ENCODE data around the gene PACSIN1.

The PACSIN1 gene

GRCh38 chr6:34523441-34524206 is 57.7 kb downstream of the PACSIN1 start:
- TF ChIP-seq BHLHE40 (IDR thresholded peaks at IDR 0.05; ENCODE audit: borderline replicate concordance) = no peak
- TF ChIP-seq FOXA1 (IDR thresholded peaks at IDR 0.05) = no peak
- POLR2A ChIA-PET = no interaction called here
- DNase-seq (ENCODE audit: extremely low spot score) = no peak
- CTCF ChIA-PET = no interaction called here

- ChIA-PET POLR2A (no interaction called here), CTCF (no interaction called here)
- TF ChIP-seq FOXM1 (IDR thresholded peaks at IDR 0.05; ENCODE audit: borderline replicate concordance) (no peak), LEF1 (IDR thresholded peaks at IDR 0.05; ENCODE audit: borderline replicate concordance) (no peak), FOXK2 (IDR thresholded peaks at IDR 0.05) (no peak), FOXA1 (IDR thresholded peaks at IDR 0.05) (no peak), NFRKB (IDR thresholded peaks at IDR 0.05) (no peak), ELF4 (IDR thresholded peaks at IDR 0.05) (no peak), SP1 (IDR thresholded peaks at IDR 0.05) (no peak), ARNT (IDR thresholded peaks at IDR 0.05) (no peak), ZNF384 (IDR thresholded peaks at IDR 0.05) (no peak), CTBP1 (IDR thresholded peaks at IDR 0.05; ENCODE audit: borderline replicate concordance) (no peak), SUZ12 (IDR thresholded peaks at IDR 0.05) (no peak)
- TF ChIP-seq, protein P1, sequence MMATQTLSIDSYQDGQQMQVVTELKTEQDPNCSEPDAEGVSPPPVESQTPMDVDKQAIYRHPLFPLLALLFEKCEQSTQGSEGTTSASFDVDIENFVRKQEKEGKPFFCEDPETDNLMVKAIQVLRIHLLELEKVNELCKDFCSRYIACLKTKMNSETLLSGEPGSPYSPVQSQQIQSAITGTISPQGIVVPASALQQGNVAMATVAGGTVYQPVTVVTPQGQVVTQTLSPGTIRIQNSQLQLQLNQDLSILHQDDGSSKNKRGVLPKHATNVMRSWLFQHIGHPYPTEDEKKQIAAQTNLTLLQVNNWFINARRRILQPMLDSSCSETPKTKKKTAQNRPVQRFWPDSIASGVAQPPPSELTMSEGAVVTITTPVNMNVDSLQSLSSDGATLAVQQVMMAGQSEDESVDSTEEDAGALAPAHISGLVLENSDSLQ (IDR thresholded peaks at IDR 0.05) = no peak
- DNase-seq (ENCODE audit: extremely low spot score) = no peak
Observed at GRCh38 chr6:34524499-34524898, 58.6 kb downstream of the PACSIN1 start.

DNA sequence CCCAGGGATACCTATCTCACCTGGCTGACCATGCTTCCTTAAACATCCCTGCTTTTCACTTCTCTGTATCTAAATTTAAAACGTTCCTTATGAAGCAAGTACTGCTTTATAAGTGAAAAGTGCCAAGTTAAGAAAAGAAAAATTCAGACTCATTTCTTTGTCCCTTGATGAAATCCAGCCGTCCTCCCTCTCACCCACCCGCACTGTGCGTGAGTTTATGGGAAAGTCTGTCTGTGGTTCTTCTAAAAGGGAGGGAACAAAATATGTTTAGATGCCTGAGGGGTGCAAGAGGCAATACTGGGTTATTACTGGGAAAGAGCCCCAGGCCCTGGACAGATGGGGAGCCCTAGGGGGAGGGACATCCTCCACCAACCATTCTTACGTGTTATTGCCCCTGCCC is 59.1 kb downstream of the PACSIN1 start:
- TF ChIP-seq, protein P1 (IDR thresholded peaks at IDR 0.05) = no peak
- TF ChIP-seq FOXA1 (IDR thresholded peaks at IDR 0.05) = no peak
- TF ChIP-seq ARNT (IDR thresholded peaks at IDR 0.05) = no peak
- no peak for TF ChIP-seq CTBP1 (IDR thresholded peaks at IDR 0.05; ENCODE audit: borderline replicate concordance)
- no peak for TF ChIP-seq NFRKB (IDR thresholded peaks at IDR 0.05)
- no peak for TF ChIP-seq FOXM1 (IDR thresholded peaks at IDR 0.05; ENCODE audit: borderline replicate concordance)
- TF ChIP-seq L3MBTL2 (conservative IDR thresholded peaks at IDR 0.05) = no peak
- no peak for TF ChIP-seq TARDBP (IDR thresholded peaks at IDR 0.05)
- no peak for TF ChIP-seq SP1 (IDR thresholded peaks at IDR 0.05)
- TF ChIP-seq HDGF (IDR thresholded peaks at IDR 0.05; ENCODE audit: borderline replicate concordance) = no peak
- no peak for TF ChIP-seq ELF4 (IDR thresholded peaks at IDR 0.05)
- TF ChIP-seq ZNF384 (IDR thresholded peaks at IDR 0.05) = no peak
- TF ChIP-seq LEF1 (IDR thresholded peaks at IDR 0.05; ENCODE audit: borderline replicate concordance) = no peak
- TF ChIP-seq BHLHE40 (IDR thresholded peaks at IDR 0.05; ENCODE audit: borderline replicate concordance) = no peak
- no peak for TF ChIP-seq SUZ12 (IDR thresholded peaks at IDR 0.05)
- no peak for TF ChIP-seq FOXK2 (IDR thresholded peaks at IDR 0.05)
- POLR2A ChIA-PET = no interaction called here
- CTCF ChIA-PET = interaction anchor here (0.6 kb wide), 1 partner anchor 142 kb away, joined by 7 read pairs; no protein-coding TSS in a partner anchor
- DNase-seq (ENCODE audit: extremely low spot score) = no peak

GRCh38 chr6:34525431-34526175 is 59.7 kb downstream of the PACSIN1 start:
- CTCF ChIA-PET = interaction anchor here (0.6 kb wide), 1 partner anchor 143 kb away, joined by 7 read pairs; no protein-coding TSS in a partner anchor
- DNase-seq (ENCODE audit: extremely low spot score) = no peak
- TF ChIP-seq L3MBTL2 (conservative IDR thresholded peaks at IDR 0.05) = no peak
- TF ChIP-seq LEF1 (IDR thresholded peaks at IDR 0.05; ENCODE audit: borderline replicate concordance) = no peak
- no peak for TF ChIP-seq CTBP1 (IDR thresholded peaks at IDR 0.05; ENCODE audit: borderline replicate concordance)
- no peak for TF ChIP-seq FOXA1 (IDR thresholded peaks at IDR 0.05)
- TF ChIP-seq, protein P1 (IDR thresholded peaks at IDR 0.05) = no peak
- TF ChIP-seq SP1 (IDR thresholded peaks at IDR 0.05) = no peak
- no peak for TF ChIP-seq FOXK2 (IDR thresholded peaks at IDR 0.05)
- no peak for TF ChIP-seq ELF4 (IDR thresholded peaks at IDR 0.05)
- TF ChIP-seq NFRKB (IDR thresholded peaks at IDR 0.05) = no peak
- no peak for TF ChIP-seq ARNT (IDR thresholded peaks at IDR 0.05)
- no peak for TF ChIP-seq ZNF384 (IDR thresholded peaks at IDR 0.05)
- POLR2A ChIA-PET = no interaction called here

DNA sequence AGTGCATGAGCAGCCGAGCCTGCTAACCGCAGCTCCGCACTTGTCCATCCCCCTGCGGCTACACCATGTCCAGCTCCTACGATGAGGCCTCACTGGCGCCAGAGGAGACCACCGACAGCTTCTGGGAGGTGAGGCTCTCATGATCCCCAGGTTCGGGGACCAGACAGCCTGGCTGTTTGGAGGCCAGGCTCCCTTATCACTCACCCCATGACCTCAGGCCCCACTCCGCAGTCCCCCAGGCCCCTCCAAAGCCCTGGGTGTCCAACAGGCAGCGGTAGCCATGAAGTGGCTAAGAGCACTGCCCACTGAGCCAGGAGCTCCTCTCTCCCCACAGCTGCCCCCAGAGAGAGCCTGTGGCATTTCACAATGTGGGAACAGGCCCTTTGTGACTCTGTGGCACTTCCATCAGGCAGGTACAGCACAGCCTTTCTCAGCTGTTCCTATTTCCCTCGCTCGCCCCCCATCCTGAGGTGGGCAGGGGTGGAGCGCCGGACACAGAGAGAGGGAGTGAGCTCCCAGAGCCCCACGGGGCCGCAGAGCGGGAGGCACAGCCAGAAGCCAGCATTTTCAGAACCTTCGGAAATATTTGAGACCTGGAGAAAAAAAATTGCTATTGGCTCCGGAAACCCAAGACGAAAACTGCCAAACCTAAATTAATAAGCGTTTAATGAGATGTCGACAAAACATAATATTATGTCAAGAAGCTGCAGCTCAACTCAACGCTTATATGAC is 60.5 kb downstream of the PACSIN1 start:
- DNase-seq (ENCODE audit: extremely low spot score) = no peak
- CTCF ChIA-PET = interaction anchor here (2.3 kb wide), 1 partner anchor 83 kb away, joined by 8 read pairs; no protein-coding TSS in a partner anchor
- TF ChIP-seq TARDBP (IDR thresholded peaks at IDR 0.05) (no peak), L3MBTL2 (conservative IDR thresholded peaks at IDR 0.05) (no peak), LEF1 (IDR thresholded peaks at IDR 0.05; ENCODE audit: borderline replicate concordance) (no peak), CTBP1 (IDR thresholded peaks at IDR 0.05; ENCODE audit: borderline replicate concordance) (no peak)
- POLR2A ChIA-PET = interaction anchor here (1.0 to 1.2 kb wide), 2 partner anchors 9 kb away, joined by 3 to 4 read pairs; no protein-coding TSS in a partner anchor
